Measurements from ENCODE around the gene KRR1. TPM values are rescaled to one million over a fixed set of nuclear protein-coding genes. Genes with fewer than 3 reads are reported as not detected.
"Not testable (repeated sequence)": the region's sequence is repeated elsewhere in the genome, so short reads cannot be mapped to it uniquely, and the experiment has no call there.

The KRR1 gene
- total RNA-seq, 2 experiments from 2014 or later = 71.0 to 73.1 TPM

DNA sequence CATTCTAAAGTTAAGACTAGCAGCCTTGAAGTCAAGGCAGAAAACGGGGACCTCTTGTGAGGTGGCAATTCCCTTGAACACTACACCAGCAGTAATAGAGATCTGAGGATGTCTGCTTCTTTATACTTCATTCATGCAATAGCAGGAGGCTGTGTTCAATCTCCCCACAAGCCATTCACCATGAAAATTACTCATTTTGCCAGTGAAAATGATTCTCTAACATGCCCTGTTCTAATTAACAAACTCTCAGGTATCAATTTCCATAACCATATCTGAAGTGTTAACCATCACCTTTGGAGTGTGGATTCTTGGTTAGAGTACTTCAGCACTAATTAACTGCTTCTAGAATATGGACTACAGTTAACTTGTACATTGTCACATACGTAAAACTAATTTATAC, 34.3 kb downstream of the KRR1 start:
- no peaks in the 10 kb centered on the region for H3K36me3 Mint-ChIP-seq (ENCODE audit: low read depth)
- no peaks in the 10 kb centered on the region for H3K9me3 Mint-ChIP-seq (ENCODE audit: insufficient read depth)
- ATAC-seq = no peak
- POLR2A ChIA-PET = no interaction called here
- H3K4me1 Mint-ChIP-seq (ENCODE audit: low read depth) = peaks cover 46% of the 10 kb centered on the region
- H3K27me3 Mint-ChIP-seq (ENCODE audit: low read depth) = peaks cover 3% of the 10 kb centered on the region
- H3K4me3 Mint-ChIP-seq = no peak overlapping the region
- CTCF ChIA-PET = interaction anchor here (0.6 kb wide), 1 partner anchor 8 kb away, joined by 3 read pairs; no protein-coding TSS in a partner anchor
- no peak for DNase-seq
- H3K27ac Mint-ChIP-seq = no peak overlapping the region

DNA sequence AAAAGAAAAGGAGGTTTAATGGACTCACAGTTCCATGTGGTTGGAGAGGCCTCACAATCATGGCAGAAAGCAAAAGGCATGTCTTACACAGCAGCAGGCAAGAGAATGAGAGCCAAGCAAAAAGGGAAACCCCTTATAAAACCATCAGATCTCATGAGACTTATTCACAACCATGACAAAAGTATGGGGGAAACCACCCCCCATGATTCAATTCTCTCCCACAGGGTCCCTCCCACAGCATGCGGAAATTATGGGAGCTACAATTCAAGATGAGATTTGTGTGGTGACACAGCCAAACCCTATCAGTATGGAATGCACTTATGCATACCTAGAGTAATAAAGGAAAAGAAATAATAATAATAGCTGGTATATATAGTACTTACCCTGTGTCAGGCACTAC, 35.3 kb downstream of the KRR1 start:
- peaks cover 40% of the 10 kb centered on the region for H3K4me1 Mint-ChIP-seq (ENCODE audit: low read depth)

DNA sequence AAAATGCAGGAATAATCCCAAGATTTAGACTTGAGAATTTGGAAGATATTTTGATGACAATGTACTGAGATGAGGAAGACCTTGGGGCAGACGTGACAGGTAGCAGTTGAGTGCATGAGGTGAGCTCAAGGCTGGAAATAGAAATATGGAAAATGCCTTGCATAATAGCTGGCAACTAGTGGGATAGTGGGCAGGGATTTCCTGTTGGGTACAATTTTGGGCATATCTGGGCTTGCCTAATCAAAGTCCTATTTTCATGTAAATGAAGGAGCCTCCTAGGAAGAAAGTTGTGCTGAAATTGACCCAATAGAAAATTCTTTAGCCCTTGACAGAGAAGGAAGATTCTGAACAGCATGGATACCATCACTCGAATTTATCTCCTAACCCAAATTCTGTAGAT, 37.3 kb downstream of the KRR1 start:
- POLR2A ChIA-PET = no interaction called here

More for the DNA sequence above, 35.3 kb downstream of the KRR1 start:
- ChIA-PET CTCF (interaction anchor here (1.1 kb wide), 1 partner anchor 9 kb away, joined by 5 read pairs; no protein-coding TSS in a partner anchor), POLR2A (no interaction called here)
- ATAC-seq (no peak), DNase-seq (no peak)
- no peak overlapping the region for H3K27ac Mint-ChIP-seq
- H3K27me3 Mint-ChIP-seq (ENCODE audit: low read depth) = peaks cover 3% of the 10 kb centered on the region
- H3K4me3 Mint-ChIP-seq = no peak overlapping the region
- no peaks in the 10 kb centered on the region for H3K9me3 Mint-ChIP-seq (ENCODE audit: insufficient read depth)
- no peaks in the 10 kb centered on the region for H3K36me3 Mint-ChIP-seq (ENCODE audit: low read depth)

DNA sequence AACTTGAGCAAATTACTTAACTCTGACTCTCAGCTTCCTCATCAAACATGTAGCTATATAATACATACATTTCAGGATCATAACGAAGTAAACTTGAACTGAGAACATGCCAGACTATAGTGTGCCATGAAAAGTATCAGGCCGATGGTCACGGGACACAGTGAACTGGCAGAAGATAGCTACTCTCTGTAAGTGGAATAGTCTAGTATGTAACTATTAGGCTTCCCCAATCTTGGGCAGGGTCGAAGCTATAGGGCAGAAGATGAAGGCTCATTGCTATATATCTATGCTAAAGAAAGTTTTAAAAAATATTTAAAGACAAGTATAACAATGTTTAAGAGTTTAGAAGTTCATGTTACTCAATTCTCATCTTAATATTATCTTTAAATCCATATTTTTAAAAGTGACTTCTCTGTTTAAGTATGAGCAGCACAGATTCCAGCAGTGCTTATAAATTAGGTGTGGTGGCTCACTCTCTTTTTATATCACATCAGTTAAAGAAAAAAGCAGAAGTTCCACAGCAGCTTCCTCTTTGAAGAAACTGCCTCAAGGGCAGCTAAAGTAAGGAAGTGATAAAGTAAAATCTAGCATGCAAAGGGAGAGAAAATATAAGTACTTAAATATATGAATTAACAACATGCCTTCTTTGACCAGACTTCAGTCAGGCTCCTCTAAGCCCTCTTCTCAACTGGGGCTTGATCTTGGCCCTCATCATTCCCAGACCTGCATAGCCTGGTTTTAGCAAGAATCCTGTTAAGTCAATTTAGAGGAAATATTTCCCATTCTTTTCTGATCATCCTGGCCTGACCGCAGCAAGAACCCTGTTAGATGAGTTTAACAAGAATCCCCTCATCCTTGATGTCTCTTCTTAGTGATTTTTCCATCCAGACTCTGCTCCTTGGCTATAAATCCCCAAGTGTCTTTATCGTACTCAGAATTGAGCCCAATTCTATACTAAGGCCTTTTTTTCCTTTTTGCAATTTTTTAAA, 39.2 kb downstream of the KRR1 start:
- DNase-seq = no peak
- CTCF ChIA-PET = interaction anchor here (1.8 kb wide), 1 partner anchor 81 kb away, joined by 5 read pairs; the partner anchor contains the start of gene GLIPR1L2
- Mint-ChIP-seq H3K4me3 (no peak overlapping the region), H3K27me3 (ENCODE audit: low read depth) (peaks cover 3% of the 10 kb centered on the region), H3K4me1 (ENCODE audit: low read depth) (peaks cover 7% of the 10 kb centered on the region), H3K27ac (no peak overlapping the region), H3K36me3 (ENCODE audit: low read depth) (no peaks in the 10 kb centered on the region), H3K9me3 (ENCODE audit: insufficient read depth) (no peaks in the 10 kb centered on the region)
- no peak for ATAC-seq
- POLR2A ChIA-PET = no interaction called here

More for the DNA sequence above, 37.3 kb downstream of the KRR1 start:
- Mint-ChIP-seq H3K36me3 (ENCODE audit: low read depth) (no peaks in the 10 kb centered on the region), H3K27me3 (ENCODE audit: low read depth) (peaks cover 3% of the 10 kb centered on the region), H3K4me1 (ENCODE audit: low read depth) (peaks cover 26% of the 10 kb centered on the region), H3K4me3 (no peak overlapping the region), H3K9me3 (ENCODE audit: insufficient read depth) (no peaks in the 10 kb centered on the region), H3K27ac (no peak overlapping the region)
- DNase-seq (no peak), ATAC-seq (no peak)
- CTCF ChIA-PET = interaction anchor here (1.1 to 2.6 kb wide), 2 partner anchors 10 to 13 kb away, joined by 4 to 17 read pairs; no protein-coding TSS in a partner anchor

DNA sequence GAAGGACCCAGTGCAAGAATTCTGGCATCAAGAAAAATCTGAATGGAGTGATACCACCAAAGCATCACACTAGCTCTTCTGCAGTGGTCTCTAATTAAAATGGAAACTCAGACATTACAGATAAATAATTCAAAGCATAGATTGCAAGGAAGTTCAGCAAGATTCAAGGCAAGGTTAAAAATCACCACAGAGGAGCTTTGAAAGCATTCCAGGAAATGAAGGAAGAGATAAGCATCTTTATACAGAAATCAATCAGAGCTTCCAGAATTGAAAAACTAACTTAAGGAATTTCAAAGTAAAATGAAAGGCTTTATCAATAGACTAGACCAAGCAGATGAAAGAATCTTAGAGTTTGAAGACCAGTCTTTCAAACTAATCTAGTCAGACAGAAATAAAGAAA, 51.2 kb downstream of the KRR1 start:
- CTCF ChIA-PET = interaction anchor here (0.6 to 2.5 kb wide), 5 partner anchors 10 to 1413 kb away, joined by 3 to 10 read pairs (median 5); partner anchors contain the start of gene GLIPR1
- Mint-ChIP-seq H3K9me3 (ENCODE audit: insufficient read depth) (peaks cover 16% of the 10 kb centered on the region), H3K4me1 (ENCODE audit: low read depth) (peaks cover 43% of the 10 kb centered on the region), H3K4me3 (no peak overlapping the region), H3K36me3 (ENCODE audit: low read depth) (peaks cover 21% of the 10 kb centered on the region), H3K27ac (no peak overlapping the region), H3K27me3 (ENCODE audit: low read depth) (peaks cover 3% of the 10 kb centered on the region)
- ATAC-seq (no peak), DNase-seq (no peak)
- POLR2A ChIA-PET = interaction anchor here (2.6 kb wide), 1 partner anchor 20 kb away, joined by 6 read pairs; the partner anchor contains the start of gene GLIPR1

DNA sequence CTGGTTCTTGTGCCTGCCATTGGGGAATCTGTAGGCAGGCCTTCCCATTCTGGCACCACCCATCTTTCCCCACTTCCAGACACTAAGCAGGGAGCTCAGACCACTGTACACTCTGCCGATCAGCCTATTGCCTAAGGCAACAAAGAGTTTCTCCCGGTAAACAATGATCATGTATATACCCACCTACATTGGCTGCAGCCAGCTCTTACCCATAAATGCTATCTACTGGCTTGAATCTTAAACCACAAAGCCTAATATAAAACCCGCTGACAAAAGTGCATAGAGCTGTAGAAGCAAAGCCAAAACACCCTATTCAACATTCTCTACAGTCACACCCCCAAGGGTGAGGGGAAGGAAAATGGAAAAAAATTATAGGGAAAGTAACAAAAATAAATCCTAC, 51.7 kb downstream of the KRR1 start:
- Mint-ChIP-seq H3K4me1 (ENCODE audit: low read depth) (peaks cover 43% of the 10 kb centered on the region), H3K27me3 (ENCODE audit: low read depth) (peaks cover 3% of the 10 kb centered on the region), H3K27ac (no peak overlapping the region), H3K9me3 (ENCODE audit: insufficient read depth) (peaks cover 16% of the 10 kb centered on the region), H3K4me3 (no peak overlapping the region), H3K36me3 (ENCODE audit: low read depth) (peaks cover 21% of the 10 kb centered on the region)
- POLR2A ChIA-PET = interaction anchor here (2.6 kb wide), 1 partner anchor 20 kb away, joined by 6 read pairs; the partner anchor contains the start of gene GLIPR1
- CTCF ChIA-PET = interaction anchor here (1.2 to 2.5 kb wide), 4 partner anchors 11 to 25 kb away, joined by 4 to 10 read pairs (median 7); partner anchors contain the start of gene GLIPR1
- DNase-seq (no peak), ATAC-seq (no peak)

DNA sequence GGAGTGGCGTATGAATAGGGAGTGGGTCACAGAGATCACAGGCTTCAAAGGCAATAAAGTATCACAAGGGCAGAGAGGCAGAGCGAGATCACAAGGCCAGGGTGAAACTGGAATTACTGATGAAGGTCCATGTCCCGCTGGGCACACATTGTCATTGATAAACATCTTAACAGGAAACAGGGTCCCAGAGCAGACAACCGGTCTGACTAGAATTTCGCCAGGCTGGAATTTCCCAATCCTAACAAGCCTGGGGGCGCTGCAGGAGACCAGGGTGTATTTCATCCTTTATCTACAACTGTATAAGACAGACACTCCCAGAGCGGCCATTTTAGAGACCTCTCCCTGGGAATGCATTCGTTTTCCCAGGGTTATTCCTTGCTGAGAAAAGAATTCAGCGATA, 53.5 kb downstream of the KRR1 start:
- Mint-ChIP-seq H3K27ac (peak overlapping the region; percentile 20), H3K36me3 (ENCODE audit: low read depth) (peaks cover 21% of the 10 kb centered on the region), H3K9me3 (ENCODE audit: insufficient read depth) (peaks cover 16% of the 10 kb centered on the region), H3K4me1 (ENCODE audit: low read depth) (peaks cover 43% of the 10 kb centered on the region)
- H3K27me3 Mint-ChIP-seq (ENCODE audit: low read depth); DNase-seq; H3K4me3 Mint-ChIP-seq; ATAC-seq: not testable (repeated sequence)
- CTCF ChIA-PET = interaction anchor here (1.0 to 3.4 kb wide), 4 partner anchors 11 to 67 kb away, joined by 3 to 24 read pairs (median 6); partner anchors contain the start of gene GLIPR1L2
- POLR2A ChIA-PET = interaction anchor here (0.8 kb wide), 1 partner anchor 53 kb away, joined by 4 read pairs; the partner anchor contains the start of gene KRR1

DNA sequence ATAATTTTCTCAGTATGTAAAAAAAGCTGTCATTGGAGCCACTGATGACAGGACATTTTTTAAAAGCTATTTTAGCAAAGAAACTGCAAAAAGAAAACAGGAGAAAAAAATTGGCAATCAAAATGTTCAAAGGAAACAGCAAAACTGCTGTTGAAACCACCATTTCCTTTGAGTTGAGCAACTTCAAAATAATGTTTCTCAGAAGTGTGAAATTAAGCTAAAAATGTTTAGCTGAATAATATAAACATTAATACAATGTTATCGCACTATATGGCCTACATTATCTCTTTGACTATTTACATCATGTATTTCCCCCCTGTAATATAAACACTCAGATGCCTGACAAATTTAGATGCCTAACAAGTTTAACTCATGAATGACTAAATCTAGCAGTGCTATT, 54.2 kb downstream of the KRR1 start:
- CTCF ChIA-PET = interaction anchor here (1.0 to 3.4 kb wide), 4 partner anchors 12 to 66 kb away, joined by 3 to 24 read pairs (median 6); partner anchors contain the start of gene GLIPR1L2
- H3K4me3 Mint-ChIP-seq = no peak overlapping the region
- H3K27ac Mint-ChIP-seq = peak overlapping the region; percentile 27
- POLR2A ChIA-PET = interaction anchor here (0.8 kb wide), 1 partner anchor 54 kb away, joined by 4 read pairs; the partner anchor contains the start of gene KRR1
- H3K27me3 Mint-ChIP-seq (ENCODE audit: low read depth) = no peaks in the 10 kb centered on the region
- ATAC-seq (peak; percentile 44), DNase-seq (no peak)
- peaks cover 43% of the 10 kb centered on the region for H3K4me1 Mint-ChIP-seq (ENCODE audit: low read depth)
- H3K9me3 Mint-ChIP-seq (ENCODE audit: insufficient read depth) = peaks cover 12% of the 10 kb centered on the region
- H3K36me3 Mint-ChIP-seq (ENCODE audit: low read depth) = peaks cover 21% of the 10 kb centered on the region

DNA sequence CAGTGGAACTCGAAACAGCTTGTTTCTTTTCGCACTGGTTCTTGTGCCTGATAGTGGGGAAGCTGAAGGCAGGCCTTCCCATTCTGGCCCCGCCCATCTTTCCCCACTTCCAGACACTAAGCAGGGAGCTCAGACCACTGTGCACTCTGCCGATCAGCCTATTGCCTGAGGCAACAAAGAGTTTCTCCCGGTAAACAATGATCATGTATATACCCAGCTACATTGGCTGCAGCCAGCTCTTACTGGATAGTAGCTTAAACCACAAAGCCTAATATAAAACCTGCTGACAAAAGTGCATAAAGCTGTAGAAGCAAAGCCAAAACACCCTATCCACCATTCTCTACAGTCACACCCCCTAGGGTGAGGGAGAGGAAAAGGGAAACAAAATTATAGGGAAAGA, 55.6 kb downstream of the KRR1 start:
- Mint-ChIP-seq H3K4me3 (no peak overlapping the region), H3K36me3 (ENCODE audit: low read depth) (peaks cover 21% of the 10 kb centered on the region), H3K27ac (no peak overlapping the region), H3K4me1 (ENCODE audit: low read depth) (peaks cover 43% of the 10 kb centered on the region), H3K9me3 (ENCODE audit: insufficient read depth) (peaks cover 12% of the 10 kb centered on the region), H3K27me3 (ENCODE audit: low read depth) (no peaks in the 10 kb centered on the region)
- POLR2A ChIA-PET = interaction anchor here (1.1 kb wide), 1 partner anchor 25 kb away, joined by 4 read pairs; the partner anchor contains the start of gene GLIPR1
- no peak for DNase-seq
- CTCF ChIA-PET = interaction anchor here (1.1 to 3.4 kb wide), 5 partner anchors 10 to 64 kb away, joined by 3 to 24 read pairs (median 4); partner anchors contain the start of genes GLIPR1 and GLIPR1L2
- no peak for ATAC-seq

DNA sequence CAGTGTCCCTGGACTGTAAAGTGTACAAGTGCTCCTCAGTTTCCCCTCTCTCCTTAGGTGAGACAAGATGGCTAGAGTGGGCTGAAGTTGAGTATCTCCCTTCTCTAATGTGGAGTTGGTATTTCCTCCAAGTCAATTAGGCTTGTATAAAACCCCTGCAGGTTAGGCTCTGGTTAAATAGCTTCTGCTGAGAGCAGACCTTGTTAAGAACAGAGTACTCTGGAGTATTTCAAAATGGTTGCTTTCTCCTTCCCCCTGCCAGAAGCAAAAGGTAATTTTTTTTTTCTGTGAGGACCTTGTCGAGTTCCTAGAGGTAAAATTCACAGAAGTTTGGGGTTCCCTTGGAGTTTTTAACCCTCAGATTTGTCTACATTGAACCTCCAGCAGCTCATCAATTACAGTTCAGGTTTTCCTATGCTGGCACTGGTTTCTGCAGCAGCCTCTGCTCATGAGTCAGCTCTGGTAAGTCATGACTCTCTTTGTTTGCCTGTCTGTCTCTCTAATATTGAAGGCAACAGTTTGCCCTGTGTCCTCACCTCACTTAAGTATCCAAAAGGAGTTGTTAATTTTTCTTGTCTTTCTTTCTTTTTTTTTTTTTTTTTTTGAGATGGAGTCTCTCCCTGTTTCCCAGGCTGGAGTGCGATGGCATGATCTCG, 58.6 kb downstream of the KRR1 start:
- H3K9me3 Mint-ChIP-seq (ENCODE audit: insufficient read depth) = peaks cover 3% of the 10 kb centered on the region
- H3K27me3 Mint-ChIP-seq (ENCODE audit: low read depth) = peaks cover 2% of the 10 kb centered on the region

More for the DNA sequence above, 58.6 kb downstream of the KRR1 start:
- POLR2A ChIA-PET = interaction anchor here (0.7 kb wide), 1 partner anchor 464 kb away, joined by 4 read pairs; no protein-coding TSS in a partner anchor
- H3K27ac Mint-ChIP-seq = no peak overlapping the region
- H3K4me3 Mint-ChIP-seq = no peak overlapping the region
- peaks cover 18% of the 10 kb centered on the region for H3K4me1 Mint-ChIP-seq (ENCODE audit: low read depth)
- CTCF ChIA-PET = interaction anchor here (1.0 to 1.6 kb wide), 3 partner anchors 14 to 118 kb away, joined by 3 to 5 read pairs (median 3); partner anchors contain the start of genes GLIPR1 and GLIPR1L1
- ATAC-seq = no peak
- peaks cover 12% of the 10 kb centered on the region for H3K36me3 Mint-ChIP-seq (ENCODE audit: low read depth)
- no peak for DNase-seq

Measured in activated CD8-positive, alpha-beta T cell treated with anti-CD3 and anti-CD28 coated beads, Interleukin-2, amount 10 ng/mL, durations not matched to agents 7 days and 5 days (primary cell).